WTC11 (cell line): ENCODE measurements around the gene BOC. TPM values are rescaled to one million over a fixed set of nuclear protein-coding genes. Genes with fewer than 3 reads are reported as not detected.

Experiments
- ATAC-seq: fragments of 200-7000 bp; cut with Tn5 transposase; 2 replicates; pipeline ENCODE4 v1.10.0; 2021; ENCODE audit warnings: mild to moderate bottlenecking, moderate library complexity
- CTCF ChIA-PET: fragments of 300-600 bp; sonication (Branson Sonifier 250); formaldehyde crosslinking; loops from one replicate; lab custom pipeline; 2021; ENCODE audit warnings: antibody characterized with exemption; lab: Charles Lee
- POLR2A ChIA-PET: fragments of 350-600 bp; sonication (Branson Sonifier 250); formaldehyde crosslinking; loops from one replicate; lab custom pipeline; 2021; ENCODE audit warnings: antibody characterized with exemption; lab: Charles Lee
- DNase-seq: peaks from one replicate; pipeline ENCODE4 v3.0.0; 2021; ENCODE audit warnings: low spot score
- H3K27ac Mint-ChIP-seq: 2 replicates; pipeline ENCODE4 v1.8.0; 2021; ENCODE audit warnings: mixed read lengths
- H3K27me3 Mint-ChIP-seq: 2 replicates; pipeline ENCODE4 v1.8.0; 2021; ENCODE audit warnings: low read depth, mild to moderate bottlenecking, moderate library complexity, mixed read lengths
- H3K36me3 Mint-ChIP-seq: 2 replicates; pipeline ENCODE4 v1.8.0; 2021; ENCODE audit warnings: mixed read lengths
- H3K4me1 Mint-ChIP-seq: 2 replicates; pipeline ENCODE4 v1.8.0; 2022; ENCODE audit warnings: mixed read lengths
- H3K4me3 Mint-ChIP-seq: 2 replicates; pipeline ENCODE4 v1.8.0; 2021; ENCODE audit warnings: mild to moderate bottlenecking, moderate library complexity, mixed read lengths
- H3K9me3 Mint-ChIP-seq: 2 replicates; pipeline ENCODE4 v1.8.0; 2021; ENCODE audit warnings: mixed read lengths
- AR ChIP-seq: fragments of 250-450 bp; sonication (Bioruptor Pico); IDR thresholded peaks from 2 replicates; pipeline ENCODE4 v1.9.0; 2021; ENCODE audit warnings: mild to moderate bottlenecking
- EMX1 ChIP-seq: fragments of 250-450 bp; sonication (Bioruptor Pico); IDR thresholded peaks from 2 replicates; pipeline ENCODE4 v1.8.0; 2021; ENCODE audit warnings: mild to moderate bottlenecking
- ERG ChIP-seq: fragments of 250-450 bp; sonication (Bioruptor Pico); IDR thresholded peaks from 2 replicates; pipeline ENCODE4 v1.8.0; 2021; ENCODE audit warnings: mild to moderate bottlenecking
- HMGXB4 ChIP-seq: sonication (generic); formaldehyde crosslinking; IDR thresholded peaks from 2 replicates; pipeline ENCODE4 v1.8.1; 2023; ENCODE audit warnings: mild to moderate bottlenecking, moderate library complexity, missing genetic modification reagents
- KAT7 ChIP-seq: sonication (generic); formaldehyde crosslinking; IDR thresholded peaks from 2 replicates; pipeline ENCODE4 v1.8.1; 2023; ENCODE audit warnings: missing genetic modification reagents, mild to moderate bottlenecking, borderline replicate concordance
- PRDM15 ChIP-seq: sonication (generic); formaldehyde crosslinking; IDR thresholded peaks from 2 replicates; pipeline ENCODE4 v1.8.0; 2022; ENCODE audit warnings: missing genetic modification reagents
- RORB ChIP-seq: fragments of 250-450 bp; sonication (Bioruptor Pico); IDR thresholded peaks from 2 replicates; pipeline ENCODE4 v1.9.0; 2021; ENCODE audit warnings: mild to moderate bottlenecking
- SOX15 ChIP-seq: fragments of 250-450 bp; sonication (Bioruptor Pico); IDR thresholded peaks from 2 replicates; pipeline ENCODE4 v1.9.0; 2021; ENCODE audit warnings: mild to moderate bottlenecking
- TEAD4 ChIP-seq: sonication (generic); formaldehyde crosslinking; IDR thresholded peaks from 2 replicates; pipeline ENCODE4 v1.8.0; 2022; ENCODE audit warnings: mild to moderate bottlenecking, missing genetic modification reagents
- ZBTB21 ChIP-seq: sonication (generic); formaldehyde crosslinking; IDR thresholded peaks from 2 replicates; pipeline ENCODE4 v1.8.1; 2023; ENCODE audit warnings: mild to moderate bottlenecking, missing genetic modification reagents, borderline replicate concordance
- ZNF281 ChIP-seq: sonication (generic); formaldehyde crosslinking; IDR thresholded peaks from 2 replicates; pipeline ENCODE4 v1.8.0; 2023; ENCODE audit warnings: mild to moderate bottlenecking, missing genetic modification reagents
- total RNA-seq: library from RNA; stranded (reverse); gene quantifications from 3 replicates; pipeline ENCODE4 v1.2.3, GENCODE V29; 2021

Gene BOC
- total RNA-seq, 1 experiment from 2014 or later = 8.0 TPM

GRCh38 chr3:113212844-113213375, 1.6 kb downstream of the BOC start (continued):
- TF ChIP-seq HMGXB4 (CRISPR knock-in tag) (no peak), AR (CRISPR knock-in tag) (no peak), ZBTB21 (CRISPR knock-in tag) (no peak), RORB (no peak), ERG (CRISPR knock-in tag) (no peak)

- no peak for ATAC-seq
- DNase-seq = no peak
- Mint-ChIP-seq H3K36me3 (no peaks in the 10 kb centered on the region), H3K27me3 (peaks cover 28% of the 10 kb centered on the region), H3K4me3 (peak overlapping the region; percentile 13; the same call in 1 of the 2 replicates)
- CTCF ChIA-PET = interaction anchor here (0.5 kb wide), 1 partner anchor 17 kb away, joined by 3 read pairs; no protein-coding TSS in a partner anchor
- no peak for TF ChIP-seq PRDM15 (CRISPR knock-in tag)
- no peak for TF ChIP-seq SOX15
- no peak for TF ChIP-seq KAT7 (CRISPR knock-in tag)
- TF ChIP-seq TEAD4 (CRISPR knock-in tag) = no peak
- no peak for TF ChIP-seq ZNF281 (CRISPR knock-in tag)
- no peak for TF ChIP-seq EMX1 (CRISPR knock-in tag)
- TF ChIP-seq, all 79 proteins: peak for 0
- Mint-ChIP-seq H3K4me1 (peaks cover 49% of the 10 kb centered on the region), H3K27ac (no peak overlapping the region), H3K9me3 (no peaks in the 10 kb centered on the region)
- POLR2A ChIA-PET = no interaction called here
These were observed 2.7 kb downstream of the BOC start for GRCh38 chr3:113213896-113214587.
